ENCODE measurements around the gene MRTFA.

The MRTFA gene

DNA sequence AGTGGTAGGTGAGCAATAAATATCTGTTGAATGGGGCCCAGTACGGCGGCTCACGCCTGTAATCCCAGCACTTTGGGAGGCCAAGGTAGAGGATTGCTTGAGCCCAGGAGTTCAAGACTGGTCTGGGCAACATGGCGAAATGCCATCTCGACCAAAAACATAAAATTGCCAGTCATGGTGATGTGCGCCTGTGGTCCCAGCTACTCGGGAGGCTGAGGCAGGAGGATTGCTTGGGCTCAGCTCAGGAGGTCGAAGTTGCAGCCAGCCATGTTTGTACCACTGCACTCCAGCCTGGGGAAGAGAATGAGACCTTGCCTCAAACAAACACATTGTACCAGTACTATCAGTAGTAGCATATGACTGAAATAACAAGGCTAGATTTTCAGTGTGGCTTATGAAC is 262.0 kb downstream of the MRTFA start:
- TF ChIP-seq, protein P1, sequence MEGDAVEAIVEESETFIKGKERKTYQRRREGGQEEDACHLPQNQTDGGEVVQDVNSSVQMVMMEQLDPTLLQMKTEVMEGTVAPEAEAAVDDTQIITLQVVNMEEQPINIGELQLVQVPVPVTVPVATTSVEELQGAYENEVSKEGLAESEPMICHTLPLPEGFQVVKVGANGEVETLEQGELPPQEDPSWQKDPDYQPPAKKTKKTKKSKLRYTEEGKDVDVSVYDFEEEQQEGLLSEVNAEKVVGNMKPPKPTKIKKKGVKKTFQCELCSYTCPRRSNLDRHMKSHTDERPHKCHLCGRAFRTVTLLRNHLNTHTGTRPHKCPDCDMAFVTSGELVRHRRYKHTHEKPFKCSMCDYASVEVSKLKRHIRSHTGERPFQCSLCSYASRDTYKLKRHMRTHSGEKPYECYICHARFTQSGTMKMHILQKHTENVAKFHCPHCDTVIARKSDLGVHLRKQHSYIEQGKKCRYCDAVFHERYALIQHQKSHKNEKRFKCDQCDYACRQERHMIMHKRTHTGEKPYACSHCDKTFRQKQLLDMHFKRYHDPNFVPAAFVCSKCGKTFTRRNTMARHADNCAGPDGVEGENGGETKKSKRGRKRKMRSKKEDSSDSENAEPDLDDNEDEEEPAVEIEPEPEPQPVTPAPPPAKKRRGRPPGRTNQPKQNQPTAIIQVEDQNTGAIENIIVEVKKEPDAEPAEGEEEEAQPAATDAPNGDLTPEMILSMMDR (conservative IDR thresholded peaks at IDR 0.05): no peak
- no peak for TF ChIP-seq ZFX (IDR thresholded peaks at IDR 0.05)
- no peak overlapping the region for H3K27ac ChIP-seq

DNA sequence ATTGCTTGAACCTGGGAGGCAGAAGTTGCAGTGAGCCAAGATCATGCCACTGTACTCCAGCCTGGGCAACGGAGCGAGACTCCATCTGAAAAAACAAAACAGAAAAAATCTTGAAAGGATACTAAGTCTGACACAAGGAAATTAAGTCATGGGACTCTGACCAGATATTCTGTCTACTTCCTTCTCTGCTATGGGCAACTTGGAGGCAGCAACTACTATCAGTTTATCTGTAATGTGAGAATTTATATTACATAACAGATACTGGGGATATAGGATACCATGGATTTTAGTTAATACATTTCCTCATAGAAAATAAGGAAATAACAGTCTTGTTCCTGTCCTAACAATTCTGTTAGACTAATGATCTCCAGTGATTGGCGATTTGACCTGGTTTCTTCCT is 267.7 kb downstream of the MRTFA start:
- H3K27ac ChIP-seq: peak overlapping the region; percentile 25
- TF ChIP-seq ZFX (IDR thresholded peaks at IDR 0.05): no peak
- TF ChIP-seq, protein P1 (conservative IDR thresholded peaks at IDR 0.05): no peak

DNA sequence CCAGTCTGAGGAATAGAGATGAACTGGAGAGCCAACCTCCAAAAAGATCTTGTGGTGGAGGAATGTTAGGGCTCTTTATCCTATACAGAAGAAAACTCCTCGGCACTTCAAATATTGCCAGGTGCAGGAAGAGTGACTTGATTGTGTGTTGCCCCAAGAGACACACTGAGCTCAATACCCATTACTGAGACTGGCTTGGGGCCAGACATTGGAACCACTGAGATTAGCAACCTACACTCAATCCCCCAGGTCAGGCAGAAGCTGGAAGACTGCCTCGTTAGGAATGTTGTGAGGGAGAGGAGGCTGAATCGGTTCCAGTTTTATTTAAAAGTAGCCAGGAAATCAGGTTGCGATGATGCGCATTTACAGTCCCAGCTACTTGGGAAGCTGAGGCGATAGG is 268.5 kb downstream of the MRTFA start:
- H3K27ac ChIP-seq: peak overlapping the region; percentile 25
- TF ChIP-seq, protein P1 (conservative IDR thresholded peaks at IDR 0.05): no peak
- no peak for TF ChIP-seq ZFX (IDR thresholded peaks at IDR 0.05)

DNA sequence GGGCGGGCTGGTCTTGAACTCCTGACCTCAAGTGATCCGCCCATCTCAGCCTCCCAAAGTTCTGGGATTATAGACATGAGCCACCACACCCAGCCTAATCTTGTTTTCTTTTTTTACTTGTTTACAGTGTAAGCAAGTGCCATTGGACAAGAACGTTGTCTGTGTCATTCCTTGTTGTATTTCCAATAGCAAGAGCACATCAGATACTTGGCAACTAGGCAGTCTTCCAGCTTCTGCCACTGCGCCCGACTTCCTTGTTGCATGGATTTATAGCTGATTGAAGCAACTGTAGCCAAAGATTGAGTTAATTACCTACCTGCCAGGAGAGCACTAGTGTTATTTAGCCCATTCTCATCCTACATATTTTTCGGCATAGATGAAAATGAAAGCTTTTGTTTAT is 269.2 kb downstream of the MRTFA start:
- H3K27ac ChIP-seq: peak overlapping the region; percentile 63
- TF ChIP-seq ZFX (IDR thresholded peaks at IDR 0.05): no peak
- TF ChIP-seq, protein P1 (conservative IDR thresholded peaks at IDR 0.05): no peak

DNA sequence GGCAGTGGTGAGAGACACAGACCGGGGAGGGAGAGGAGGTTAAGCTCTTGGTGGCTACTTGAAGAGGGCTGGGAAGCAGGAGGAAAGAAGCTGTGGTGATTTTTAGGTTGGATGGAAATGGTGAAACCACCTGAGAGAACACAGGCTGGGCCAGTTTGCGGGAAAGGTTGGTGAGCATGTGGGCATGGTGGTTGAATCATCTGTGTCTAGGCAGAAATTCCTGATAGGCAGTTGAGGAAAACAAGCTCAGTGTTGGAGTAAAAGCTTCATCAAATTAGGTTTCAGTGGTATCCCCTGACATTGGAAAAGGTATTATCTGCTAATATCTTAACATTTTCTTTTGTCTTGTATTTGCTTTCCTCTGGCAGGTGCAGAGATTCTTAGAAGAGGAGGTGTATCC is 270.5 kb downstream of the MRTFA start:
- no peak overlapping the region for H3K27ac ChIP-seq
- TF ChIP-seq, protein P1 (conservative IDR thresholded peaks at IDR 0.05): no peak
- no peak for TF ChIP-seq ZFX (IDR thresholded peaks at IDR 0.05)

DNA sequence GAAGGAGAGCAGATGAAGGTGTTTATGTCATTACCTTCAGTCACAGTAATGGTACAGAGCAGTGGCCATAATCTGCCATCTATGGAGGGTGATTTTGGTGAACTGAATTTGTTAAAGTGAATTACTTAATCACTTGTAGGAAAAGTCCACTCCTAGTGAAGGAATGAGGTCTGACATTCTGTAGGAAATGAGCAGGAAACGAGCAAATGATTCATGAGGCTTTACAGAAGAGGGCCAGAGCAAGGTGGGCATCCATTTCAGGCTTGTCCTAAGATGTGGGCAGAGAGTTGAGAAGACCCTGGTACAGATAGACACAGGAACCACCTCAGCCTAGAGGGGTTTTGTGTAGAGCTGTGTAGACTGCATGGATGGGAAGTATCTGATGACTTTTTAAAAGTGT is 272.1 kb downstream of the MRTFA start:
- H3K27ac ChIP-seq: no peak overlapping the region
- TF ChIP-seq, protein P1 (conservative IDR thresholded peaks at IDR 0.05): no peak
- no peak for TF ChIP-seq ZFX (IDR thresholded peaks at IDR 0.05)

DNA sequence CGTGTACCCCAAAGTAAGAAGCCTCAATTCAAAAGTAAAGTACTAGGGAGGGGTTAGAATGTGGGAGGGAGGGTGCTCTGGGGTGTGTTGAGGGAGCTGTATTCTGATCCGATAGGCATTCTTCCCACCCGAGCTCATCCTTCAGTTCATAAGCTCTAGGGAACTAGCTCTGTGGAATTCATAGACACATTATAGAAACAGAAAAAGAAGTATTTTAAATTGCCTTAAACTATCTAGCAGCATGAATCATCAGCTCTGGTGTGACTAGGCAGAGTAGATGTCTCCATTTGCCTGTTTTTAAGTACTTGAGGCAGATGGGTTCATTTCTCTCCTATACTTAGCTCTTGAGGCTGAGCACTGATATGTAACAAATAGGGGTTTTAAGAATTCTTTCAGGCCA is 273.5 kb downstream of the MRTFA start:
- no peak overlapping the region for H3K27ac ChIP-seq
- TF ChIP-seq, protein P1 (conservative IDR thresholded peaks at IDR 0.05): no peak
- TF ChIP-seq ZFX (IDR thresholded peaks at IDR 0.05): no peak
